WTC11 (cell line): ENCODE data around the gene SP9. TPM values are rescaled to one million over a fixed set of nuclear protein-coding genes. Genes with fewer than 3 reads are reported as not detected.

Experiments
- ATAC-seq: fragments of 200-7000 bp; cut with Tn5 transposase; 2 replicates; pipeline ENCODE4 v1.10.0; 2021; ENCODE audit warnings: mild to moderate bottlenecking, moderate library complexity
- CTCF ChIA-PET: fragments of 300-600 bp; sonication (Branson Sonifier 250); formaldehyde crosslinking; loops from one replicate; lab custom pipeline; 2021; ENCODE audit warnings: antibody characterized with exemption; lab: Charles Lee
- POLR2A ChIA-PET: fragments of 350-600 bp; sonication (Branson Sonifier 250); formaldehyde crosslinking; loops from one replicate; lab custom pipeline; 2021; ENCODE audit warnings: antibody characterized with exemption; lab: Charles Lee
- DNase-seq: peaks from one replicate; pipeline ENCODE4 v3.0.0; 2021; ENCODE audit warnings: low spot score
- H3K27ac Mint-ChIP-seq: 2 replicates; pipeline ENCODE4 v1.8.0; 2021; ENCODE audit warnings: mixed read lengths
- H3K27me3 Mint-ChIP-seq: 2 replicates; pipeline ENCODE4 v1.8.0; 2021; ENCODE audit warnings: low read depth, mild to moderate bottlenecking, moderate library complexity, mixed read lengths
- H3K36me3 Mint-ChIP-seq: 2 replicates; pipeline ENCODE4 v1.8.0; 2021; ENCODE audit warnings: mixed read lengths
- H3K4me1 Mint-ChIP-seq: 2 replicates; pipeline ENCODE4 v1.8.0; 2022; ENCODE audit warnings: mixed read lengths
- H3K4me3 Mint-ChIP-seq: 2 replicates; pipeline ENCODE4 v1.8.0; 2021; ENCODE audit warnings: mild to moderate bottlenecking, moderate library complexity, mixed read lengths
- H3K9me3 Mint-ChIP-seq: 2 replicates; pipeline ENCODE4 v1.8.0; 2021; ENCODE audit warnings: mixed read lengths
- ATF1 ChIP-seq: sonication (generic); formaldehyde crosslinking; IDR thresholded peaks from 2 replicates; pipeline ENCODE4 v1.8.1; 2023; ENCODE audit warnings: mild to moderate bottlenecking, moderate library complexity, missing genetic modification reagents
- ETV6 ChIP-seq: sonication (generic); formaldehyde crosslinking; IDR thresholded peaks from 2 replicates; pipeline ENCODE4 v1.8.1; 2022; ENCODE audit warnings: mild to moderate bottlenecking, missing genetic modification reagents
- GRHL2 ChIP-seq: fragments of 250-450 bp; sonication (Bioruptor Pico); IDR thresholded peaks from 2 replicates; pipeline ENCODE4 v1.8.0; 2022; ENCODE audit warnings: mild to moderate bottlenecking, moderate library complexity; ENCODE audit not compliant: insufficient replicate concordance, severe bottlenecking
- HMGA2 ChIP-seq: fragments of 250-450 bp; sonication (Bioruptor Pico); IDR thresholded peaks from 2 replicates; pipeline ENCODE4 v1.4.0; 2021; ENCODE audit warnings: mild to moderate bottlenecking, moderate library complexity
- MXD4 ChIP-seq: fragments of 250-450 bp; sonication (Bioruptor Pico); IDR thresholded peaks from 2 replicates; pipeline ENCODE4 v1.8.0; 2021; ENCODE audit warnings: mild to moderate bottlenecking, moderate library complexity, borderline replicate concordance
- NR3C1 ChIP-seq: sonication (generic); formaldehyde crosslinking; conservative IDR thresholded peaks from 2 replicates; pipeline ENCODE4 v1.8.1; 2023; ENCODE audit warnings: low read depth, mild to moderate bottlenecking, missing genetic modification reagents
- OVOL2 ChIP-seq: fragments of 250-450 bp; sonication (Bioruptor Pico); IDR thresholded peaks from 2 replicates; pipeline ENCODE4 v1.9.0; 2021; ENCODE audit warnings: mild to moderate bottlenecking, borderline replicate concordance
- RELA ChIP-seq: sonication (generic); formaldehyde crosslinking; IDR thresholded peaks from 2 replicates; pipeline ENCODE4 v1.8.1; 2022; ENCODE audit warnings: missing genetic modification reagents, mild to moderate bottlenecking, borderline replicate concordance
- SMAD3 ChIP-seq: sonication (generic); formaldehyde crosslinking; IDR thresholded peaks from 2 replicates; pipeline ENCODE4 v1.8.0; 2022; ENCODE audit warnings: missing genetic modification reagents, mild to moderate bottlenecking, borderline replicate concordance
- SMAD4 ChIP-seq: sonication (generic); formaldehyde crosslinking; IDR thresholded peaks from 2 replicates; pipeline ENCODE4 v1.8.0; 2022; ENCODE audit warnings: mild to moderate bottlenecking, missing genetic modification reagents
- TCF7 ChIP-seq: sonication (generic); formaldehyde crosslinking; IDR thresholded peaks from 2 replicates; pipeline ENCODE4 v1.8.0; 2022; ENCODE audit warnings: mild to moderate bottlenecking, low read depth, missing genetic modification reagents, moderate library complexity
- TP53 ChIP-seq: sonication (generic); formaldehyde crosslinking; IDR thresholded peaks from 2 replicates; pipeline ENCODE4 v1.8.1; 2023; ENCODE audit warnings: mild to moderate bottlenecking, missing genetic modification reagents
- ZBTB21 ChIP-seq: sonication (generic); formaldehyde crosslinking; IDR thresholded peaks from 2 replicates; pipeline ENCODE4 v1.8.1; 2023; ENCODE audit warnings: mild to moderate bottlenecking, missing genetic modification reagents, borderline replicate concordance
- ZNF263 ChIP-seq: sonication (generic); formaldehyde crosslinking; IDR thresholded peaks from 2 replicates; pipeline ENCODE4 v1.8.1; 2022; ENCODE audit warnings: low read depth, mild to moderate bottlenecking, moderate library complexity, missing genetic modification reagents
- ZNF317 ChIP-seq: sonication (generic); formaldehyde crosslinking; IDR thresholded peaks from 2 replicates; pipeline ENCODE4 v1.8.1; 2023; ENCODE audit warnings: low read depth, mild to moderate bottlenecking, moderate library complexity, missing genetic modification reagents, borderline replicate concordance
- ZNF671 ChIP-seq: fragments of 250-450 bp; sonication (Bioruptor Pico); IDR thresholded peaks from 2 replicates; pipeline ENCODE4 v1.8.0; 2021; ENCODE audit warnings: mild to moderate bottlenecking
- total RNA-seq: library from RNA; stranded (reverse); gene quantifications from 3 replicates; pipeline ENCODE4 v1.2.3, GENCODE V29; 2021
- TF ChIP-seq, protein P1 (sequence below): sonication (generic); formaldehyde crosslinking; IDR thresholded peaks from 2 replicates; pipeline ENCODE4 v1.8.1; 2022; ENCODE audit warnings: low read depth, missing genetic modification reagents, borderline replicate concordance
- TF ChIP-seq, protein P2 (sequence below): sonication (generic); formaldehyde crosslinking; IDR thresholded peaks from 2 replicates; pipeline ENCODE4 v1.8.0; 2023; ENCODE audit warnings: mild to moderate bottlenecking, missing genetic modification reagents
- TF ChIP-seq, protein P3 (sequence below): sonication (generic); formaldehyde crosslinking; IDR thresholded peaks from 2 replicates; pipeline ENCODE4 v1.8.0; 2022; ENCODE audit warnings: mild to moderate bottlenecking, missing genetic modification reagents
- TF ChIP-seq, protein P4 (sequence below): sonication (generic); formaldehyde crosslinking; IDR thresholded peaks from 2 replicates; pipeline ENCODE4 v1.8.0; 2023; ENCODE audit warnings: missing genetic modification reagents, mild to moderate bottlenecking, borderline replicate concordance
- TF ChIP-seq, protein P5 (sequence below): sonication (generic); formaldehyde crosslinking; IDR thresholded peaks from 2 replicates; pipeline ENCODE4 v1.8.0; 2022; ENCODE audit warnings: mild to moderate bottlenecking, missing genetic modification reagents

The SP9 gene
- total RNA-seq, 1 experiment from 2014 or later = not detected

DNA sequence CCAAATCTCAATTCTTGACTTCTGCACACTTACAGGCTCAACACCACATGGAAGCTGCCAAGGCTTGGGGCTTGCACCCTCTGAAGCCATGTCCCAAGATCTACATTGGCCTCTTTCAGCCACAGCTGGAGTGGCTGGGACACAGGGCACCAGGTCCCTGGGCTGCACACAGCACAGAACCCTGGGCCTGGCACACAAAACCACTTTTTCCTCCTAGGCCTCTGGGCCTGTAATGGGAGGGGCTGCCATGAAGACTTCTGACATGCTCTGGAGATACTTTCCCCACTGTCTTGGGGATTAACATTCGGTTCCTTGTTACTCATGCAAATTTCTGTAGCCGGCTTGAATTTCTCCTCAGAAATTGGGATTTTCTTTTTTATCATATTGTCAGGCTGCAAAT is 29.9 kb downstream of the SP9 start:
- peaks cover 43% of the 10 kb centered on the region for H3K9me3 Mint-ChIP-seq
- no peaks in the 10 kb centered on the region for H3K4me1 Mint-ChIP-seq
- DNase-seq = no peak
- peaks cover 47% of the 10 kb centered on the region for H3K36me3 Mint-ChIP-seq
- TF ChIP-seq OVOL2 (CRISPR knock-in tag) (no peak), SMAD3 (CRISPR knock-in tag) (no peak), SMAD4 (no peak)
- TF ChIP-seq, protein P1, sequence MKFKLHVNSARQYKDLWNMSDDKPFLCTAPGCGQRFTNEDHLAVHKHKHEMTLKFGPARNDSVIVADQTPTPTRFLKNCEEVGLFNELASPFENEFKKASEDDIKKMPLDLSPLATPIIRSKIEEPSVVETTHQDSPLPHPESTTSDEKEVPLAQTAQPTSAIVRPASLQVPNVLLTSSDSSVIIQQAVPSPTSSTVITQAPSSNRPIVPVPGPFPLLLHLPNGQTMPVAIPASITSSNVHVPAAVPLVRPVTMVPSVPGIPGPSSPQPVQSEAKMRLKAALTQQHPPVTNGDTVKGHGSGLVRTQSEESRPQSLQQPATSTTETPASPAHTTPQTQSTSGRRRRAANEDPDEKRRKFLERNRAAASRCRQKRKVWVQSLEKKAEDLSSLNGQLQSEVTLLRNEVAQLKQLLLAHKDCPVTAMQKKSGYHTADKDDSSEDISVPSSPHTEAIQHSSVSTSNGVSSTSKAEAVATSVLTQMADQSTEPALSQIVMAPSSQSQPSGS (CRISPR knock-in tag) = no peak
- no peak overlapping the region for H3K4me3 Mint-ChIP-seq
- no peak for ATAC-seq
- H3K27ac Mint-ChIP-seq = no peak overlapping the region
- ChIA-PET POLR2A (no interaction called here), CTCF (no interaction called here)
- peaks cover 3% of the 10 kb centered on the region; the same call in 1 of the 2 replicates for H3K27me3 Mint-ChIP-seq

DNA sequence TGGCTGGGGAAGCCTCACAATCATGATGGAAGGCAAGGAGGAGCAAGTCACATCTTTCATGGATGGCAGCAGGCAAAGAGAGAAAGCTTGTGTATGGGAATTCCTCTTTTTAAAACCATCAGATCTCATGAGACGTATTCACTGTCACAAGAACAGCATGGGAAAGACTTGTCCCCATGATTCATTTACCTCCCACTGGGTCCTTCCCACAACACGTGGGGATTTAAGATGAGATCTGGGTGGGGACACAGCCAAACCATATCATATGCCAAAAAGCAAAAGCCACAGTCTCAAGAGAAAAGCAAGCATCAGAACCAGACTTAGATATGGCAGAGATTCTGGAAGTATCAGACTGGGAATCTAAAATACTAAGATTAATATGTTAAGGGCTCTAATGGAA is 30.8 kb downstream of the SP9 start:
- peaks cover 3% of the 10 kb centered on the region; the same call in 1 of the 2 replicates for H3K27me3 Mint-ChIP-seq
- peaks cover 45% of the 10 kb centered on the region for H3K36me3 Mint-ChIP-seq
- H3K9me3 Mint-ChIP-seq = peaks cover 41% of the 10 kb centered on the region
- TF ChIP-seq, protein P2, sequence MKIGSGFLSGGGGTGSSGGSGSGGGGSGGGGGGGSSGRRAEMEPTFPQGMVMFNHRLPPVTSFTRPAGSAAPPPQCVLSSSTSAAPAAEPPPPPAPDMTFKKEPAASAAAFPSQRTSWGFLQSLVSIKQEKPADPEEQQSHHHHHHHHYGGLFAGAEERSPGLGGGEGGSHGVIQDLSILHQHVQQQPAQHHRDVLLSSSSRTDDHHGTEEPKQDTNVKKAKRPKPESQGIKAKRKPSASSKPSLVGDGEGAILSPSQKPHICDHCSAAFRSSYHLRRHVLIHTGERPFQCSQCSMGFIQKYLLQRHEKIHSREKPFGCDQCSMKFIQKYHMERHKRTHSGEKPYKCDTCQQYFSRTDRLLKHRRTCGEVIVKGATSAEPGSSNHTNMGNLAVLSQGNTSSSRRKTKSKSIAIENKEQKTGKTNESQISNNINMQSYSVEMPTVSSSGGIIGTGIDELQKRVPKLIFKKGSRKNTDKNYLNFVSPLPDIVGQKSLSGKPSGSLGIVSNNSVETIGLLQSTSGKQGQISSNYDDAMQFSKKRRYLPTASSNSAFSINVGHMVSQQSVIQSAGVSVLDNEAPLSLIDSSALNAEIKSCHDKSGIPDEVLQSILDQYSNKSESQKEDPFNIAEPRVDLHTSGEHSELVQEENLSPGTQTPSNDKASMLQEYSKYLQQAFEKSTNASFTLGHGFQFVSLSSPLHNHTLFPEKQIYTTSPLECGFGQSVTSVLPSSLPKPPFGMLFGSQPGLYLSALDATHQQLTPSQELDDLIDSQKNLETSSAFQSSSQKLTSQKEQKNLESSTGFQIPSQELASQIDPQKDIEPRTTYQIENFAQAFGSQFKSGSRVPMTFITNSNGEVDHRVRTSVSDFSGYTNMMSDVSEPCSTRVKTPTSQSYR (CRISPR knock-in tag) = no peak
- TF ChIP-seq ZNF263 (no peak), MXD4 (no peak)
- CTCF ChIA-PET = no interaction called here
- H3K27ac Mint-ChIP-seq = no peak overlapping the region
- H3K4me3 Mint-ChIP-seq = no peak overlapping the region
- ATAC-seq (no peak), DNase-seq (no peak)
- POLR2A ChIA-PET = no interaction called here
- no peaks in the 10 kb centered on the region for H3K4me1 Mint-ChIP-seq

DNA sequence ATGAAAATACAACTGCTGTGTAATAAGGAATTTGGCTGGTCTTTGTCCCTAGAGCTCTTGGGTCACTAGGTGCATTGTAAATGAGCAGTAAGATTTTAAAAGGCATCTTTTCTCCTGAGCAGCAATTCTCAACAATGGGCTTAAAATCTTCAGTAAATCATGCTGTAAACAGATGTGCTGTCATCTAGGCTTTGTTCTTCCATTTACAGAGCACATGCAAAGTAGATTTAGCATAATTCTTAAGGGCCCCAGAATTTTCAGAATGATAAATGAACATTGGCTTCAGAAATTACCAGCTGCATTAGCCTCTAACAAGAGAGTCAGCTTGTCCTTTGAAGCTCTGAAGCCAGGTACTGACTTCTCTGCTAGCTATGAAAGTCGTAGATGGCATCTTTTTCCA is 33.9 kb downstream of the SP9 start:
- Mint-ChIP-seq H3K27me3 (peaks cover 3% of the 10 kb centered on the region; the same call in 1 of the 2 replicates), H3K4me3 (no peak overlapping the region), H3K9me3 (peaks cover 32% of the 10 kb centered on the region), H3K36me3 (peaks cover 34% of the 10 kb centered on the region), H3K27ac (no peak overlapping the region), H3K4me1 (no peaks in the 10 kb centered on the region)
- ChIA-PET CTCF (interaction anchor here (0.6 to 1.2 kb wide), 2 partner anchors 18 to 1277 kb away, joined by 3 read pairs; no protein-coding TSS in a partner anchor), POLR2A (no interaction called here)
- TF ChIP-seq, protein P3, sequence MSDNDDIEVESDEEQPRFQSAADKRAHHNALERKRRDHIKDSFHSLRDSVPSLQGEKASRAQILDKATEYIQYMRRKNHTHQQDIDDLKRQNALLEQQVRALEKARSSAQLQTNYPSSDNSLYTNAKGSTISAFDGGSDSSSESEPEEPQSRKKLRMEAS (CRISPR knock-in tag) = no peak
- TF ChIP-seq ZNF317 (CRISPR knock-in tag) (no peak), TP53 (no peak), ZNF671 (CRISPR knock-in tag) (no peak), RELA (CRISPR knock-in tag) (no peak)
- ATAC-seq = no peak
- no peak for DNase-seq

DNA sequence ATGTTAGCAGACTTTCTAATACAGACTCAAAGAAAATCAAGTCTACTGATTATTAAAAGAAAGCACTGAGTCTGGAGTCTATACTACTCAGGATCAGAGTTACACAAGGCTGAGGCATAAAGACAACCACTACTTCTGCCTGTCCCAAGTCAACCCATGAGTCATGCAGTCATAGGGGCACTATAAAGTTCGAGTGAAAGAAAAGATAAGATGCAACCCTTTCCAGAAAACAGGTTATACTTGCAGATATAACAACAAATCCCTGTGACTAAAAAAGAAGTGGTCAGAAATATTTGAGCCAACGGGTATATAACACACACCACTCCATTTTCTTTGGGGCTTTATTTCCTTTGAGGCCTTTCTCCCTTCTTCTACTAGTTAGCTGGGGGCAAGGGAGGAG is 42.2 kb downstream of the SP9 start:
- H3K27me3 Mint-ChIP-seq = no peaks in the 10 kb centered on the region
- no peaks in the 10 kb centered on the region for H3K9me3 Mint-ChIP-seq
- H3K4me1 Mint-ChIP-seq = no peaks in the 10 kb centered on the region
- POLR2A ChIA-PET = no interaction called here
- peaks cover 10% of the 10 kb centered on the region for H3K36me3 Mint-ChIP-seq
- CTCF ChIA-PET = no interaction called here
- ATAC-seq (no peak), DNase-seq (no peak)
- no peak overlapping the region for H3K4me3 Mint-ChIP-seq
- H3K27ac Mint-ChIP-seq = no peak overlapping the region
- TF ChIP-seq ATF1 (CRISPR knock-in tag) (no peak), TP53 (no peak), GRHL2 (no peak), NR3C1 (no peak), ETV6 (no peak), HMGA2 (CRISPR knock-in tag) (no peak), TCF7 (no peak), ZBTB21 (CRISPR knock-in tag) (no peak)
- TF ChIP-seq, protein P4, sequence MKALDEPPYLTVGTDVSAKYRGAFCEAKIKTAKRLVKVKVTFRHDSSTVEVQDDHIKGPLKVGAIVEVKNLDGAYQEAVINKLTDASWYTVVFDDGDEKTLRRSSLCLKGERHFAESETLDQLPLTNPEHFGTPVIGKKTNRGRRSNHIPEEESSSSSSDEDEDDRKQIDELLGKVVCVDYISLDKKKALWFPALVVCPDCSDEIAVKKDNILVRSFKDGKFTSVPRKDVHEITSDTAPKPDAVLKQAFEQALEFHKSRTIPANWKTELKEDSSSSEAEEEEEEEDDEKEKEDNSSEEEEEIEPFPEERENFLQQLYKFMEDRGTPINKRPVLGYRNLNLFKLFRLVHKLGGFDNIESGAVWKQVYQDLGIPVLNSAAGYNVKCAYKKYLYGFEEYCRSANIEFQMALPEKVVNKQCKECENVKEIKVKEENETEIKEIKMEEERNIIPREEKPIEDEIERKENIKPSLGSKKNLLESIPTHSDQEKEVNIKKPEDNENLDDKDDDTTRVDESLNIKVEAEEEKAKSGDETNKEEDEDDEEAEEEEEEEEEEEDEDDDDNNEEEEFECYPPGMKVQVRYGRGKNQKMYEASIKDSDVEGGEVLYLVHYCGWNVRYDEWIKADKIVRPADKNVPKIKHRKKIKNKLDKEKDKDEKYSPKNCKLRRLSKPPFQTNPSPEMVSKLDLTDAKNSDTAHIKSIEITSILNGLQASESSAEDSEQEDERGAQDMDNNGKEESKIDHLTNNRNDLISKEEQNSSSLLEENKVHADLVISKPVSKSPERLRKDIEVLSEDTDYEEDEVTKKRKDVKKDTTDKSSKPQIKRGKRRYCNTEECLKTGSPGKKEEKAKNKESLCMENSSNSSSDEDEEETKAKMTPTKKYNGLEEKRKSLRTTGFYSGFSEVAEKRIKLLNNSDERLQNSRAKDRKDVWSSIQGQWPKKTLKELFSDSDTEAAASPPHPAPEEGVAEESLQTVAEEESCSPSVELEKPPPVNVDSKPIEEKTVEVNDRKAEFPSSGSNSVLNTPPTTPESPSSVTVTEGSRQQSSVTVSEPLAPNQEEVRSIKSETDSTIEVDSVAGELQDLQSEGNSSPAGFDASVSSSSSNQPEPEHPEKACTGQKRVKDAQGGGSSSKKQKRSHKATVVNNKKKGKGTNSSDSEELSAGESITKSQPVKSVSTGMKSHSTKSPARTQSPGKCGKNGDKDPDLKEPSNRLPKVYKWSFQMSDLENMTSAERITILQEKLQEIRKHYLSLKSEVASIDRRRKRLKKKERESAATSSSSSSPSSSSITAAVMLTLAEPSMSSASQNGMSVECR (CRISPR knock-in tag) = no peak
- TF ChIP-seq, protein P5, sequence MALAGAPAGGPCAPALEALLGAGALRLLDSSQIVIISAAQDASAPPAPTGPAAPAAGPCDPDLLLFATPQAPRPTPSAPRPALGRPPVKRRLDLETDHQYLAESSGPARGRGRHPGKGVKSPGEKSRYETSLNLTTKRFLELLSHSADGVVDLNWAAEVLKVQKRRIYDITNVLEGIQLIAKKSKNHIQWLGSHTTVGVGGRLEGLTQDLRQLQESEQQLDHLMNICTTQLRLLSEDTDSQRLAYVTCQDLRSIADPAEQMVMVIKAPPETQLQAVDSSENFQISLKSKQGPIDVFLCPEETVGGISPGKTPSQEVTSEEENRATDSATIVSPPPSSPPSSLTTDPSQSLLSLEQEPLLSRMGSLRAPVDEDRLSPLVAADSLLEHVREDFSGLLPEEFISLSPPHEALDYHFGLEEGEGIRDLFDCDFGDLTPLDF (CRISPR knock-in tag) = no peak
